Activated gamma-delta T cell (primary cell): ENCODE data around the gene SERBP1.
"Not testable (repeated sequence)": the region's sequence is repeated elsewhere in the genome, so short reads cannot be mapped to it uniquely, and the experiment has no call there.

ENCODE experiments used
- DNase-seq: peaks from one replicate; lab custom pipeline; 2025; lab: John Stamatoyannopoulos, UW

Gene SERBP1

DNA sequence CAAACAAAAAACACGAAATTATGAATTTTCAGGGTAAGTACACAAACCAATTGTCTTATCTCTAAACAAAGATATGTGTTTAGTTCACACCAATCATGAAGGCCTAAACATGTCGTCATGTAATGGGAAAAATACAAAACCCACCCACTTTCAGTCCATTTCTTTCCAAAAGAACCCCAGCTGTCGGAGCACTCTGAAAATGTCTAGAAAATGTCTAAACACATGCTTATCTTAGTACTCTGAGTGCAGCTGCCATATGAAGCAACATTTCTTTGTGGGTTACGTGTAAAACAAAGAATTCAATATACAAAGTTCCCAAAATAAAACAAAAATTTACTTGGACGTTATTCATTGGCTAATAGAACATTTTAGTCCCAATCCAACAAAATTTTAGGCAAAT, 22.7 kb downstream of the SERBP1 start:
- DNase-seq = no peak

DNA sequence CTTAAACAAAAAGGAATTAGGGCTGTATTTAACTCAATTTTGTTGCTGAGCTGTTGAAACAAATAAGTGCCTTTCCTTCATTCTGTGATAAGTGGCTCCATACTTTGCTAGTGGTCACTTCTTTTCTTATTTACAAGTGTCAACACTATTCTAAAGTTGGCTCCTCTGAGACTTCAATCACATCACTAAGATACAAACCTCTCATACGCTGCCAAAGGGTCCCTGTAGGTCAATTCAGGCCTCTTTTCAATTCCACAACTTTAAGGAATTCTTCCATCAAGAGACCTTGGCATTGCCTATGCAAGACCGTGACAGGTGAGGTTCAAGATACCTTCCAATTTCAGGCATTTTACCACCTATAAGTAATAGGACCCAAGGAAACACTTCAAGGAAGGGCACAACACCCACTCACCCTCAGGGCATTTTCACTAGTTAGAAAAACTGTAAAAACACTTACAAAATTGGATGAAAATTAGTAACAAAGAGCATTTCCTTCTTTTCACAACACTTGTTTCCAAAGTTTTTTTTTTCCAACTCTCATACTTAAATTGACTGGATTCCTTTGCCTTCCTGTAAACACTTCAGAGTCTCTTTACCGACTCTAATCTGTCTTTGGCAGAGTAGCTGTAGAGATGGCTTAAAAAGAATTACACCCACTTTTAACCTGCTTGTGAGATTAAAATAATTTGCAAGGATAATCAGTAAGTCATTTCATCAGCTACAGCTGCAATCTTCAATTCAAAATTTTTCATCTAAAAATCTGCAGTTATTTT, 24.5 kb downstream of the SERBP1 start:
- DNase-seq = no peak

DNA sequence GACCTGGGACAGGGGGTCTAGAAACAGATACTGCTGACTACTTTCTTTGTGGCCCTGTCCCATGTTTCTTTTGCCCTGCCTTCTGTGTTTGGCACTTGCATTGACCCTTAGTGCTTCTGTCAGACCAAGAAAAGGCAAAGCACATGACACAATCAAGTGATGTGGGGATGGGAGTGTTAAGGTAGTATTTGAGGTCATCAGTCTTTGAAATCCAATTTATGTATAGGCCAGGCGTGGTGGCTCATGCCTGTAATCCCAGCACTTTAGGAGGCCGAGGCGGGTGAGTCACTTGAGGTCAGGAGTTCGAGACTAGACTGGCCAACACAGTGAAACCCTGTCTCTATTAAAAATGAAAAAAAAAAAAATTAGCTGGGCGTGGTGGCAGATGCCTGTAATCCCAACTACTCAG, 26.0 kb downstream of the SERBP1 start:
- DNase-seq = no peak

DNA sequence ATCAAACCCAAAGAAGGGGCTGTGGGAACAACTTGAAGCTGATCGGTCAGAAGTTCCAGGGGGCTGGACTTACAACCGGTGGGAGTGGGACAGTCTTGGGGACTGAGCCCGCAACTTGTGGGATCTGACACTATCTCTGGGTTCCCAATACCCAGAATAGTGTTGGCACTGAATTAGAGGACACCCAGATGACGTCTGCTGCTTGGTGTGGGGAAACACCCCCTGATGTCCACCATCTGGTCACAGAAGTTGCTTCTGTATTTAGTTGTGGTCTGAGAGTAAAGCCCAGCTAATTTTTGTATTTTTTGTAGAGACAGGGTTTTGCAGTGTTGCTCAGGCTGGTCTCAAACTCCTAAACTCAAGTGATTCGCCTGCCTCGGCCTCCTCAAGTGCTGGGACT, 28.8 kb downstream of the SERBP1 start:
- DNase-seq = no peak

DNA sequence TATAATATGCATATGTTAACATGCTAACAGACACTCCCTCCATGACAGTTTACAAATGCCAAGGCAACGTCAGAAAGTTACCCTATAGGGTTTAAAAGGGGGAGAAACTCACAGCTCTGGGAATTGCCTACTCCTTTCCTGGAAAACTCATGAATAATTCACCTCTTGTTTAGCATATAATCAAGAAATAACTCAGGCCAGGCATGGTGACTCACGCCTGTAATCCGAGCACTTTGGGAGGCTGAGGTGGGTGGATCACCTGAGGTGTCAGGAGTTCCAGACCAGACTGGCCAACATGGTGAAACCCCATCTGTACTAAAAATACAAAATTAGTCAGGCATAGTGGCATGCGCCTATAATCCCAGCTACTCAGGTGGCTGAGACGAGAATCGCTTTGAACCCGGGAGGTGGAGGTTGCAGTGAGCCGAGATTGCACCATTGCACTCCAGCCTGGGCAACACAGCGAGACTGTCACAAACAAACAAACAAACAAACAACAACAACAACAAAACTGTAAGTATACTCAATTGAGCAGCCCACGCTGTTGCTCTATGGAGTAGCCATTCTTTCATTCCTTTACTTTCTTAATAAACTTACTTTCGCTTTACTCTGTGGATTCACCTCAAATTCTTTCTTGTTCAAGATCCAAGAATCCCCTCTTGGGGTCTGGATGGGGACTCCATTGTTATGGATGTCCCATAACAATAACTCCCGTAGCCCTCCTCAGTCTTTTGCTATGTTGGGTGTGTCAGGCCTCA, 30.0 kb downstream of the SERBP1 start:
- not testable (repeated sequence) for DNase-seq

DNA sequence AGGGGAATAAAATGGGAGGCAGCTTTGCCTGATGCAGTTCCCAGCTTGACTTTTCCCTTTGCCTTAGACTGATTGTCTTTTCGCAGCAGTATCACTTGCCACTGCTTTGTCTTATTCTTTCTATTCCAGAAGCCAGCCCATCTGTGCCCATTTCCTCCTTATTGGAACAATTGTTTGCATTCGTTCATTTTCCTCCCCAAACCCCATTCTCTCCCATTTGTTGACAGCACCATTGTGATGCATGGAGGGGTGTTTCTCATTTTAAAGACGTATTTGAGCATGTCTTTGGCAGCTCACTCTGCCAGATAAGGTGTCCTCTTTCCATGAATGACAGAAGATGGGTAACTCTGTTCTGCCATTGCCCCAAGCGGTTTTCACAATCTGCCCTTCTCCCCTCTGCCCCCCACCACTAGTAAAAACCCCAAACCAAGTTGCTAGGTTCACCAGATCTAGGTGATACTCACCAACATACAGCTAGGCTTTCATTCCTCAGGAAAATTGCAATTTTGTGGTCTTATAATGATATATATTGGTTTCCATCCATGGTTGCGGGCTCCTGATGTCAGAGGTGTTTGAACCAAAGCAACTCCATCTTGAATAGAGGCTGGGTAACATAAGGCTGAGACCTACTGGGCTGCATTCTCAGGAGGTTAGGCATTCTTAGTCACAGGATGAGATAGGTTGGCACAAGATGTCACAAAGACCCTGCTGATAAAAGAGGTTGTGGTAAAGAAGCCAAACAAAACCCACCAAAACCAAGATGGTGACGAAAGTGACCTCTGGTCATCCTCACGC, 30.8 kb downstream of the SERBP1 start:
- no peak for DNase-seq

DNA sequence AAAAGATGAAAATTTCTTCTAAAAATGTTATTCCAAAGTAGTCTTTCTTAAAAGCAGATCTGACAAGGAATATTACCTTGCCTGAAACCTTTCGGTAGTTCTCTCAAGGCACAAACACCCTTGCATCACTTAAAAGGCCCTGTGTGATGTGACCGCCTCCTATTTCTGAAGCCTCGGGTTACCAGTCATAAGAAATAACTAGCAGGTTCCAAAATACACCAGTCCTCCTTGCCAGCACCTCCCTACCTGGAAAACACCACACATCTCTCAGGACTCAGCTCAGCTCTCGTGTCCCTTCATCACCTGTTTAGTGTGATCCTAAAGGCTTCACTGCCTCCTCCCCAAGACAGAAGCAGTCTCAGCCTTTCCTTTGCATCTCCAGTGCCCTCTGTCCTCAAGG, 35.7 kb downstream of the SERBP1 start:
- no peak for DNase-seq

DNA sequence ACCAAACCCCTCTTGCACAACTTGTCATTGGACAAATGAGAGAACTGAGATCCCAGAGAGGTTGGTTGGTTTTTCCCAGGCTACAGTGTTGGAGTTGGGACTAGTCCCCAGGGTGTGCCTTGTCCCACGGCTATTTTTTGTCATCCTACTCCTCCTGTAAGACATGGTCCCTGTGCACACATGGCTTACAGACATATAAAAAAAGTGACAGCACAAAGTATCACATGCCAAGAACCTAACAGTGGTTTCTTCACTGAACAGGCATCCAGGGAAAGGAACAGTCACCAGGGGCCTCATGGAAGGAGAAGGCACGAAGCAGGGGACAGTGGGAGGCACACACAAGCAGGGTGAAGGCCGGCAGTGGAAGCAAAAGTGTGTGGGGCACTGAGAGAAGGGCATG, 36.5 kb downstream of the SERBP1 start:
- DNase-seq = no peak

DNA sequence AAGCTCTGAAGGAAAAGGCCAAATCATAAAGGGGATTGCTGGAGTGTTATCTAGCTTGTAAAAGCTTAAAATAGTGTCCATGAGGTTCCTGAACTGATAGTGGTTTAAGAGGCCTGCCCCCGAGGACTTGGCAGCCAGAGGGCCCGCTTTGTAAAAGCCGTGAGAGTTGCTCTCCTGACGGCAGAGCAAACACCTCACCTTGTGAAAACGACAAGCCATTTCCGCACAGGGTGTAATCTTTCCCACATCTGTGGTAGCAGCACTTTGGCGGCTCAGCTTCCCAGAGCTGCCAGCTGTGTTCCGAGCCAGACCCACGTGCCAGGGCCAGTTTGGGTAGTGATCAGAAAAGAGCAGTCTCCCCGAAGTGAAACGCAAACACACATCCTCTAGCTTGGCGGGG, 37.0 kb downstream of the SERBP1 start:
- no peak for DNase-seq

DNA sequence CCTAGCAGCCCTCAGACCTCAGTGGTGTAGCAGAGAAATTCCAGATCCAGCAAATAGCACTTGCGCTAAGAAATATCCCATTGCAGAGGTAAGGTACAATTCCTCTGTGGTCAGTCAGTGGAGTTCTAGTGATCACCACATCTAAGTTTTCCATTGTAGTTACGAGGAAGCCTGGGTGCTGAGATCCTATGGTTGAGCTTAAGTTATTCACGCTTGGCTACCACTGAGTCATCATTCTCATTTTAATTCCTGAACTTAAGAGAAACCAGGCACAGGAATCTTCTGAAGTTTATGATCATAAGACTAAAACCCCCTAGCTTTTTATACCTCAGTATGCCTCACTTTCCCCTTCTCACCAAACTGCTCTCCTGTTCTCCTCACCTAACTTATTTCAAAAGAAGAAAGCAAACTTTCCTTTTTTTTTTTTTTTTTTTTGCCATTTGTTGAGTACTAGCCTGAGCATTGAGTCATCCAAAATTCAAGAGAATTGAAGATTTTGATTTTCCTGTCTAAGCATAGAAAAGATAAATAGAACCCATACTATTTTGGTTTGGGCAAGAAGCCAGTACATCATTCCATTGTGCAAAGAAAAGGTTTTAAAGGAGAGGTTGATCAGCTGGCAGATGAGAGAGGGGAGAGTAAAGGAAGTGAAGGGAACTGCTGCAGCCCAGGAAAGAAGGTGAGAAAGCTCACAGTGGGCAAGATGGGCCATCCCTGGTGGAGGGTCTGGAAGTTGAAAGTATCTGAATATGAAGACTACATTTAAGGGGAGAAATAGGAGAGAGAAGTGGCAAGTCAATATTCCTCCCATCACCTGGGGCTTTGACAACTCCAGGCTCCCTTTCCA, 39.9 kb downstream of the SERBP1 start:
- no peak for DNase-seq

DNA sequence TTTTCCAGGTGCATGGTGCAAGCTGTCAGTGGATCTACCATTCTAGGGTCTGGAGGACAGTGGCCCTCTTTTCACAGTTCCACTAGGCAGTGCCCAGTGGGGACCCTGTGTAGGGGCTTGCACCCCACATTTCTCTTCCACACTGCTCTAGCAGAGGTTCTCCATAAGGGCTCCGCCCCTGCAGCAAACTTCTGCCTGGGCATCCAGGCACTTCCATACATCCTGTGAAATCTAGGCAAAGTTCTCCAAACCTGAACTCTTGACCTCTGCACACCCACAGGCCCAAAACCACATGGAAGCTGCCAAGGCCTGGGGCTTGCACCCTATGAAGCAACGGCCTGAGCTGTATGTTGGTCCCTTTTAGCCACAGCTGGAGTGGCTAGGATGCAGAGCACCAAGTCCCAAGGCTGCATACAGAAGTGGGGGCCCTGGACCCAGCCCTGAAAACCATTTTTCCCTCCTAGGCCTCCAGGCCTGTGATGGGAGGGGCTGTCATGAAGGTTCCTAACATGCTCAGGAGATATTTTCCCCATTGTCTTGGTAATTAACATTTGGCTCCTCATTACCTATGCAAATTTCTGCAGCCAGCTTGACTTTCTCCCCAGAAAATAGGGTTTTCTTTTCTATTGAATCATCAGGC, 46.1 kb downstream of the SERBP1 start:
- DNase-seq = no peak

DNA sequence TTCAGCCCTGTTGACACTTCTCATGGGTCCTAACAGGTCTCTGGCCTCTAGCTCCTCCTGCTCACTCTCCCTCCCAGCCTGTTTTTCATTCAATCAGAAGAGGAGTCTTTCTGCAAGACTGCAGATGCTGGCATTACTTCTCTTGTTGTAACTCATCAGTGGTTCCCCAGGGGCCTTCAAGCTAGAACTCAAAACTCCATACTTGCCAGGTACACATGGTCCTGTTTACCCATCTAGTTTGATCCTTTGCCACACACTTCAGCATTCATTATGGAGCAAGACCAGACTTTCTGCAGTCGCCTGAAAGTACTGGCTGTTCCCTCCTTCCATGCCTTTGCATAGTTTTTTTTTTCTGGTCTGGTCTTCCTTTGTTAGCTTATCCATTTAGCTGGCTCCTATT, 47.9 kb downstream of the SERBP1 start:
- DNase-seq = no peak

DNA sequence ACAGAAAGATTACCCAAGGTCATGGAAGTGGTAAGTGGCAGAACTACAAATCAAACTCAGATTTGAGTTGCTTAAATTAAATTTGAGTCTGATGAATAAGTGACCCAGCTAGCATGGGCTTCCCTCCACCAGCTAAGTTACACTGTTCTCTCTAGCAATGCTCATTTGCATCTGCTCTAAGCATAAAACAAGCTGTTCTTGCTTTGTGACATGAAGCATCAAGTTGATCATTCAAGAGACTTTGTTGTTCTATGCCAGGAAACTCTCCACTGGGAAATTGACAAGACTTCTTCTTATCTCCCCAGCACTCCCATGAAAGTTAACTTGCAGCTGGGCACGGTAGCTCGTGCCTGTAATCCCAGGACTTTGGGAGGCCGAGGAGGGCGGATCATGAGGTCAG, 49.0 kb downstream of the SERBP1 start:
- no peak for DNase-seq

DNA sequence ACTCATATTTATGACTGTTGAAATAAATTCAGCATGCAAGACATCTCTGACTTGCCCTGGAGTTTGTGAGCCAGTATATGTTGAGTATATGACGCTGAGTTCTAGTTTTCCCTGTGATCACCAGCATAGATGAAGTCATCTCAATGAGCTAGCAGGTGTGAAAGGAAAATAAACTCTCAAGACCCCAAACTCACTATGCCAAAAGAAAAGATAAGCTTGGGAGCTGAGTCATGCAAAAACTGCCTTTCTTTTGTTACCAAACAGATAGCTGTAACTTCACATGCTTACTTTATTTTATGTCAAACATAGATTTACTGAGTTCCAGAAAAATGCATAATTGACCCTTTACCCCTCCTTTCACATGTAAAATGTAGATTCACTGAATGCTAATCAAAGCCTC, 52.9 kb downstream of the SERBP1 start:
- DNase-seq = no peak

DNA sequence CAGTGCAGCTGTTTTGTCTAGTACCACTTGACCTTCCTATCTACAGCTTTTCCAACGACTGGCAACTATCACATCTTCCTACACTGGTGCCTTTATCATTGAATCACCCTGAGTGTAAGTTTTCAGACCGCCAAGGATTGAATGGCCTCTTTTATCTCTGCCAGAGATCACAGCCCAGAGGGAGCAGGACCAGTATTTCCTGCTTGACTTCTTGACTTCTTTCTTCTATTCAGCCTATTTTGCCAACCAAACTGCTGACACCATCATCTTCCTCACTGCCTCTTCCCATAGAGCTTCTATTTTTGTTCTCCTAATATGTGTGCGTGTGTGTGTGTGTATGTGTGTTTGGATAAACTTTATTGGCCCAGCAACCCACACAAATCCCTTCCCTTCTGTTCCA, 53.8 kb downstream of the SERBP1 start:
- DNase-seq = no peak

DNA sequence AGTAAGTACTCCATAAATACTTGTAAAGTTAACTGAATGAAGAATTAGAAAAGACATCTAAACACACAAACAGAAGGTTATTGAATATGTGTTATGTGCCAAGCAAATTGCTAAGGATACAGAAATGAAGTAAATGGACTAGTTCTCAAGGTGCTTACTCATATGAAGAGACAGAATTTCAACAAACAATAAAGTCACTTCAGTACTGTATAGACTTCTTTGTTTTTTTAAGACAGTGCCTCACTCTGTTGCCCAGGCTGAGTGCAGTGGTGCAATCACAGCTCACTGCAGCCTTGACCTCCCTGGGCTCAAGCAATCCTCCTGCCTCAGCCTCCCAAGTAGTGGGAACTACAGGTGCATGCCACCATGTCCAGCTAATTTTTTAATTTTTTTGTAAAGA, 57.3 kb downstream of the SERBP1 start:
- no peak for DNase-seq

DNA sequence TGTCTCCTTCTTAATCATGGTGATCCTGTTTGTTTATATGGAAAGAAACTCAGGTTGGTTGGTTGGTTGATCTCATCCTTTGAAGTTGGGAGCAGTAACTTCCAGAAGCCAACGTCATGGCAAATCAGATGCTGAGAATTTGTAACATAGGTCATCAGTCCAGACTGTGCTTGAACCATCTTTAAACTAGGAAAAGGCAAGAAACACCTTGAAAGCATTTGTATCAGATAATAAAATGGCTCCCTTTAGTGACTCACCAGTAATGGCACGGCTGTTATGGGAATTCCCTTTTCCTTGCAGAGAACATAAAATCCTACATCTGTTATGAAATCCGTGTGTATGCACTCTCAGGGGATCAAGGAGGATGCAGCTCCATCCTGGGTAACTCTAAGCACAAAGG, 58.1 kb downstream of the SERBP1 start:
- no peak for DNase-seq

DNA sequence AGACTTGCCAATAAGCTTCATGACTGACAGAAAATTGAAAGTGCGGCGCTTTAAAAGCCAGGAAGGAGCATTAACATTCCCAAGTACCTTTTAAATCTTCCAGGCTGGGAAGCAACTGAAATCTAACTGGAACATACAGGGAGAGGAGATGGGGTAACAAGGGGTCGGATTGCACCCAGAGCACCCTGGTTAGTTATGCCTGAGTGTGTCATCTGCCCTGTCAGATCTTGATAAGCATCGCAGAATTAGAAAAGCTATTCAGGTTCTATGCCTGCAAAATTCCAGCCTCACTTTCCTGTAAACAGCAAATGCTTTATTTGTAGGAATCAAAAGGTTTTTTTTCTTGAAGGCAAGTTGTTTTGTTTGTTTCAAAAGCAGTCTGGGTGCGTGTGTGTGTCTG, 58.5 kb downstream of the SERBP1 start:
- no peak for DNase-seq

DNA sequence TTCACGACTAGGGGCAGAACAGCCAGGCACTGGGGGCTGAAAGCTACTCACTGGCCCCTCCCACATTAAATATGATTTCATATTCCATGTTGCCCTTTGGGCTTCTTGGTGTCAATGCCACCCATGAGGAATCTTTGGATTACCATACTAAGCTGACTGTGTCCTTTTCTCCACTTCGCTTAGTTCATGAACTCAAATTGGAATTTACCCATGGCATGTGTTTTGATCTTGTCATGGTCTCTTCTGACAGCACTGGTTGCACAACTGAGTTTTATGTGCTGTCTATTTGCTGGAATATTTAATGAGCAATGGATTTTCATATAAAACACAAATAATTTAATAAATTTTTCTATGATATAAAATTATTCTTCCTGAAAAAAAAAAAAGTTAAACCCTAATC, 59.2 kb downstream of the SERBP1 start:
- DNase-seq = no peak

DNA sequence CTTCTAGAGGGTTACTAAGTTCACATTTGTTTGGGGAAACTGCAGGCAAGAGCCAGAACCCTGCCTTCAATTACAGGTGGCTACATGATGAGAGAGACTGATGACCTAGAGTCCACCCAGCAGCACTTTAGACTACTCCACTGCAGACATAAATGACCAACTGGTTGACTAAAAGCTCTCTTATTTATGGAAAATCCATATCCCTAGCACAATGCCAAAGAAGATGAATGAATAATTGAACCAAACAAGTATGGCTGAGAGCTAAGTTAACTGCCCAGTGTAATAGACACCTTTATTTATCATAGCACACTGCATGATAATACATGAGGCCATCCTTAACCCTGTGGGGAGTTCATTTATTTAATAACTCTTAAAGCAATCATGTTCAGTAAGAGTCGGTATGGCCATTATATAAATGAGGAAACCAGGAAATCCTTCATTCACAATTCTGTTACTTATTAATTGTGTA, 62.1 kb downstream of the SERBP1 start:
- no peak for DNase-seq

DNA sequence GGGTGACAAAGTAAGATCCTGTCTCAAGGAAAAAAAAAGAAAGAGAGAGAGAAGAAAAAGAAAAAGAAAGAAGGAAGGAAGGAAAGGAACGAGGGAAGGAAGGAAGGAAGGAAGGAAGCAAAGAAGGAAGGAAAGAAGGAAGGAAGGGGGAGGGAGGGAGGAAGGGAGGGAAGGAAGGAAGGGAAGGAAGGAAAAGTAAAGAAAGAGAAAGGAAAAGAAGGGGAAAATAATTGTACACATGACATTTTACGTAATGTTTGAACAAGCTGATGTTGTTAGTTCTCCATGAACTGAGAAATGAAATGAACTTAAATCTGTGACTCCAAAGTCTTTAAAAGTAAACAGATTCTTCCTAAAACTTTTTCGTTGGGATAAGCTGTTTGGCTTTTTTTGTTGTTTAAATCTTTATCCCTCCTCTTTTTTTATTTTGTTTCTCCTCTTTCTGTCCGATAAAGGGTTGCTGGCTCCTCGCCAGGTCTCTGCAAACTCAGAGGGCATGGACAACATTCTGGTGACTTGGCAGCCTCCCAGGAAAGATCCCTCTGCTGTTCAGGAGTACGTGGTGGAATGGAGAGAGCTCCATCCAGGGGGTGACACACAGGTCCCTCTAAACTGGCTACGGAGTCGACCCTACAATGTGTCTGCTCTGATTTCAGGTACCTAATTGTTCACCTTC, 62.7 kb downstream of the SERBP1 start:
- DNase-seq = no peak
